AG08396 (cell line): ENCODE results near the gene ESR2.
"Not testable (repeated sequence)": the region's sequence is repeated elsewhere in the genome, so short reads cannot be mapped to it uniquely, and the experiment has no call there.

Source experiments
- DNase-seq: peaks from one replicate; pipeline ENCODE4 v3.0.0; 2012; ENCODE audit warnings: low spot score, mixed read lengths

Gene ESR2

GRCh38 chr14:64293976-64294671 lies at the start of gene ESR2:
TSS of gene ESR2 (minus strand) at chr14:64294371. CDS start at chr14:64282985, 11,386 bp downstream.
- peak; percentile 56 for DNase-seq

GRCh38 chr14:64340560-64341196 lies 46.5 kb upstream of the ESR2 start:
- DNase-seq: no peak

DNA sequence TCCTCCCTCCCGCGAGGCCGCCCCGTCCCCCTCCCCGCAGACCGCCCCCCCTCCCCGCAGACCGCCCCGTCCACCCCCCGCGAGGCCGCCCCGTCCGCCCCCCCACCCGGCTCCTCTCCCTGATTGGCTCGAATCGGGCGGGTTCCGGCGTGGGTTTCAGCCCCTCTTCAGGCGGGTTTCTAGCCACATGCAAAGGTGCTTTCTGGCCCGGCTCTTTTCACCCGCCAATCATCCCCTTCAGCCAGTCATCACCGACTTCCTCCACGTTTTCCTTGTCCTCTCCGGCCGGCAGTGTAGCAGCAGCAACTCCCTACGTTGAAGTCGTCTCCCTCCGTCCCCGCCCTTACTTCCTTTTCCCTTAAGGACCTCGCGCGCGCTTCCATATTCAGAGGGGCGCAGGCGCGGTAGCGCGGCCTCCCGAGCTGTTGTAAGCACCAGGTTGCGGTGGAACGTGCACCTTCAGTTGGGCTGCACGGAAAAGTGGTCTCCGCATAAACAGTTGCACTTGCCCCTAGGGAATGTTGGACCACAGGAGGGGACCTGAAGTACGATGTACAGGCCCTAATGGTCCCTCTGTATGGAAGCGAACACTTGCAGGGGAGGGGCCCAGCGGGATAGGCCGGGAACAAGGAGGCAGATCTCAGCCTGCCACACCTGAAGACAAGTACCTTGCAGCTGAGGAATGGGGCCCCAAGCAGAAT lies 44.6 kb upstream of the ESR2 start:
- DNase-seq: peak; percentile 96

GRCh38 chr14:64337888-64338615 lies 43.9 kb upstream of the ESR2 start:
- peak; percentile 47 for DNase-seq

- no peak for DNase-seq
These were observed 35.0 kb upstream of the ESR2 start for GRCh38 chr14:64329149-64329548.

DNA sequence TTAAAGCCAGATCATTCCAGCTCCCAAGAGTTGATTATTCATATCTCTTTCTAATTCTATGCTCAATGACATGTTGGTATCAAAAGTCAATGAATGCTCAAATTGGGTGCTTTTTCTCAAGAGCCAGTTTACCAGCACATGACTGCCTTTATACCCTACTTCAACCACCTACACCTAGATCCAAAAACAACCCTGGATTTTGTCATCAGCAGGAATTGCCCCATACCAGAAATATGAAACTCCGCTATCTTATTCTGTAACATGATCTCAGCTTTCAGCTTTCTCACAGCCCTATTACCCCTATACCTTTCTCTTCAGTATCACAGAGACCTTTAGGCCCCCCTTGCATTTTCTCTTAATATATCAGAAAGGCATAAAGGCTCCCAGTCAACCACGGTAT lies 32.3 kb upstream of the ESR2 start:
- no peak for DNase-seq

DNA sequence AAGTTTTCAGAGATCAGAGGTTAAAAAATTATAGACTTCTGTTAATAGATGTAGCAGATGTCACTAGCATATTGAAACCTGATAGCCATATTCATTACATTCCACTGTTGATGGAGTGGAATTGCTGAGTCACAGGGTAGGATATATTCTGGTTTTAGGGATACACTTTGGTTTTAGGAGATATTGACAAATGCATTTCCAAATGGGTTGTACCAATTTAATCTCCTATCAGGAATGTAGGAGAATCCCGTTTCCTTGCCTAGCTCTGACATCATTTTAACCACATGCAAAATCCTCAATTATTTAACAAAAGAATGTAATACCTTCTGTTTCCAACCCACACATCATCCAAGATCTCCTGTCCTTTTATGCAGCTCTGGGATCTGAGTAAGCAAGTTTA lies 30.7 kb upstream of the ESR2 start:
- peak; percentile 12 for DNase-seq

- DNase-seq: no peak
These were observed 30.3 kb upstream of the ESR2 start for GRCh38 chr14:64324461-64324860.

DNA sequence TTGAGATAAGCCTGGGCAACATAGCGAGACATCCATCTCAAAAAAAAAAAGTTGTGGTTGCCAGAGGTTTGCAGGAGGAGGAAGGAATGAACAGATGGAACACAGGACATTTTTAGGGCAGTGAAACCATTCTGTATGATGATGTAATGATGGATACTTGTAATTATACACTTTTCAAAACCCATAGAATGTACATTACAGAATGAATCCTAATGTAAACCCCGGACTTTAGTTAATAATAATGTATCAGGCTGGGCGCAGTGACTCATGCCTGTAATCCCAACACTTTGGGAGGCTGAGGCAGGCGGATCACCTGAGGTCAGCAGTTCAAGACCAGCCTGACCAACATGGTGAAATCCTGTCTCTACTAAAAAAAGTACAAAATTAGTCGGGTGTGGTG lies 26.2 kb upstream of the ESR2 start:
- DNase-seq: not testable (repeated sequence)

DNA sequence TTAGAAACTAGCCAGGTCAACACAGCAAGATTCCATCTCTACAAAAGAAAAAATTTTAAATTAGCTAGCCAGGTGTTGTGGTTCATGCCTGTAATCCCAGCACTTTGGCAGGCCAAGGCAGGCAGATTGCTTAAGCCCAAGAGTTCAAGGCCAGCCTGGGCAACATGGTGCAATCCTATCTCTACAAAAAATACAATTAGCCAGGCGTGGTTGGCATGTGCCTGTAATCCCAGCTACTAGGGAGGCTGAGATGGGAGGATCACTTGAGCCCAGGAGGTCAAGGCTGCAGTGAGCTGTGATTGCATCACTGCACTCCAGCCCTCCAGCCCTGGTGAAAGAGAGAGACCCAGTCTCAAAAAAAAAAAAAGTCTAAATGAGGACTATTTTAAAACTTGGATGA lies 24.5 kb upstream of the ESR2 start:
- DNase-seq: not testable (repeated sequence)

GRCh38 chr14:64303471-64303917 lies 9.3 kb upstream of the ESR2 start:
- peak; percentile 53 for DNase-seq

DNA sequence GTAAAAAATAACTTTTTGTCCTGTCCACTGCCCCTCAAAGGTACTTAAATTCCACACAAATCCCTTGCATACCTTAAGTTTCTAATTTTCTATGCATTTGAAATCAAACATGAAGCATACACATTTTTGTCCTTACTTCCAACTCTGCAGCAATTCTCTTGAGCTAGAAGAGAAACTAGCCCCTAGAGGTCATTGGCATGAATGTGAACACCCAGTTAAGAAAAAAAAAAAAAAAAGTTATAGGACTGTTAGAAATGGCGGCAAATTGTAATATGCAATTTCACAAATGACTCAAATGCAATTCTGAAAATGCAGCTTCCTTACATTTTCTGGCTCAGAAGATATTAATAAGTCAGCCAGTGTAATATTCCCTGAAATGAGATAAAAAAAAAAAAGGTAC lies 4.6 kb upstream of the ESR2 start:
- no peak for DNase-seq

GRCh38 chr14:64296561-64296960 lies 2.4 kb upstream of the ESR2 start:
- DNase-seq: no peak

DNA sequence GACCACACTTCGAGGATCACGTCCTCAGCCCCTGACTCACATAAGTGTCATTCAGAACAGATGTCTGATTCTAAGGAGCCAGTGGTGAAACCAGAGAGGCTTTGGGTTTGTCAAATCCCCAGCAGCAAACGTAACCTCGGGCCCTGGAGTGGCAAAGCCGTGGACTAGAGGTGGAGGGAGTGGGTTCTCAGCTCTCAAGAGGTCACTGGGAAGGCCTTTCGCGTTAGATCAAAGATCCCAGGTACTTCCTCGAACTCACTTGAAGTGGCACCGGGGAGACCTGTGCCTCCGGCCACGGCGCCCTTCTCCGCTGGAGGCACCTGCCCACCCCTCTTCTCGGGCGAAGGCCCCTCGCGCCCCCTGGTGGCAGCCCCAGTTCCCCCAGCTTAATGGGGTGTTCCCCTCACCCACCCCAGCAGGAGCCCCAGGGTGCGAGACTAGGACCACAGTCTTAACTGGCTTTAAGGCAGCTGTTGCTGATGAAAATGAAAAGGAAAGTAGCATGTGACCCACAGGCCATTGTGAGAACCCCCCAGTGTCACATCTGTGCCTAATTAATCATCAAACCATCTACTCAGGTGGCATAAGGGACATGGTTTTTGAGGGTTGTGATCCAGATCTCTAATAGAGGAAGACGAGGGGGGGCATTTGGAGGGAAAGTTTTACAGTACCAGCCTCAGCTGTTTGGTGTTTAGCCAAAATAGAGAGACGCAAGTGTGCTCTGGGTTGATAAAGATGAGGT lies 672 bp upstream of the ESR2 start:
- peak; percentile 74 for DNase-seq

GRCh38 chr14:64292197-64292596 lies 2.0 kb downstream of the ESR2 start:
- no peak for DNase-seq

- DNase-seq: no peak
These were observed 4.6 kb downstream of the ESR2 start for GRCh38 chr14:64289571-64289970.

DNA sequence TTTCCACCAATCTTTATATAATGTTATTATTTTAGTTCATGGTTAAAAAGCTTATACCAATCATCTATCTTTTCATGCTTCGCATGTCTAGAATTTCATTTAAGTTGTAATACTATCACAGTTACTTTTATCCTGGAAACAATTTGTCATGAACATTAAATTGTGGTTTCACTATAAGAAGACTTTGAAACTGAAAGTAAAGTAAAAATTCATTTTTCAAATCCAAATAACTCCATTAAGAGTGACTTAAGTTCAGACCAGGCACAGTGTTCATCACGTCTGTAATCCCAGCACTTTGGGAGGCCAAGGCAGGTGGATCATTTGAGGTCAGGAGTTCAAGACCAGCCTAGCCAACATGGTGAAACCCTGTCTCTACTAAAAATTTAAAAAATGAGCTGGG lies 12.4 kb downstream of the ESR2 start:
- DNase-seq: no peak

DNA sequence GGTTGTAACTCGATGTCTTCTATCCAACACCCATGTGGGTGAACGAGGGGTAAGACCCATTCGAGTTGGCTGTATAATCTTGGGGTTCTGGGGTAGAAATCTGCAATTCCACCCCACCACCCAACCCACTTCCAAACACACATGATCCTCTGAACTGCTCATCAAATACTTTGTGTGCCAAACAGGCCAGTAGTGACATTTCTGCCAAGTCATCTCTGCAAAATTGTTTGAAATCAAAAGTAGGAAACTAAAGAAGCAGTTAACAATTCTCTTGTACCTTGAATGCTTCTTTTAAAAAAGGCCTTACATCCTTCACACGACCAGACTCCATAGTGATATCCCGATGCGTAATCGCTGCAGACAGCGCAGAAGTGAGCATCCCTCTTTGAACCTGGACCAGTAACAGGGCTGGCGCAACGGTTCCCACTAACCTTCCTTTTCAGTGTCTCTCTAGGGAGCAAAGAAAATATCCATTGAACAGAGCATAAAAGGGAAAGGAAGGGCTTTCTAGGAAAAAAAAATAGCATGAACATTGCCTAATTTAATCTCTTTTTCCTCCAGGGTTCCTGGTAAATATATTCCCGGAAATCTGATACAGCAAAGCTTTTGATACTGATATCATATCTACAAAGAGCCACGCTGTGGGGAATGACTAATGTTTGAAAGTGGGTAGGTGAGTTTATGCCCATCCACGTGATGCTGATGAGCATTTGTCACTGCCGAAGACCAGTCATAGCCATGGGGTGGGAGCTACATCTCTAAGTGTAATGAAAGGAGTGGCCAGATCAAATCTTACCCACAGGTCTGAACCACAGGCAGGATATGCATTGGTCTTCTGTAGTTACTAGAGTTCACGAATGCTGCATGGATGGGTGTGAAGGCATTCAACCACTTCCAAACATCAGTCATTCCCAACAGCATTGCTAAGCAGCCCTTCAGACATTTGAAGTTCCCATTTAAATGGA lies 14.2 kb downstream of the ESR2 start:
- no peak for DNase-seq

DNA sequence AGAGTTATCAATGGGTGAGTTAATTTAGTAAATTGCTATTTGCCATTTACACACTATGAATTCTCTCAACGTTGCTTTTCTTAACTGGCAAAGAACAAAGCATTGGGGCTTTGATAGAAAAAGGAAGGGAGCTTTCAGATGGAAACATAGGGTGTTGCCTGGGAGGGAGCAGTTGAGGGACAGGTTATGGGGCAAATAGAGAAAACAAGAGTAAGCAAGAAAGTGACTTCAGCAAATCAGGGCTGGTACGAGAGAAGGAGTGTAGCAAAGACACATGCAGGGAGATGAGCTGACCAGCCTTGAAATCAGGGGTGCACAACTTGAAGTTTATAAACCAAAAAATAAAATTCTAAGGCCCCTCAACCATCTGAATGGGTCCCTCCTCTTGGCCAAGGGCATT lies 15.7 kb downstream of the ESR2 start:
- DNase-seq: no peak

- no peak for DNase-seq
These were observed 22.2 kb downstream of the ESR2 start for GRCh38 chr14:64272019-64272418.

- peak; percentile 62 for DNase-seq
These were observed 27.9 kb downstream of the ESR2 start for GRCh38 chr14:64266239-64266638.
